LNCAP (cell line): Measurements from ENCODE around the gene SMYD4.

ENCODE experiments used
- TF ChIP-seq, protein P1 (sequence below): fragments of 450-650 bp; IDR thresholded peaks from 2 replicates; pipeline ENCODE4 v1.5.1; 2017; ENCODE audit warnings: mild to moderate bottlenecking

SMYD4 gene

DNA sequence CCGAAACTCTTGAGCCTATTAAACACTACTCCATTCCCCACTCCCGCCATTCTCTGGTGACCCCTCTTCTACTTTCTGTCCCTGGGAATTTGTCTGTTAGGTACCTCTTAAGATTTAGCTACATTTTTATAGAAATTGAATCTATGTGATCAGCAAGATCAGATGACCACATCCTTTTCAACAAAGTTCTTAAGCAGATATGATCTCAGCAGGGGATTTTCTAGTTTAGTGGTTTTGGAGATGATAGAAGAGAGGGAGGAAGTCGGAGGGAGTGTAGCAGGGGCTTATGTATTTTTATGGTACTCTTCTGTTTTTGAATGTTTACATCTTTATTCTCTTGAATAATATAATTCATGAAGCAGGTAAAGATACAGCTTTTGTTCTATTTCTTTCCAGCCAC lies 40.9 kb upstream of the SMYD4 start:
- TF ChIP-seq, protein P1, sequence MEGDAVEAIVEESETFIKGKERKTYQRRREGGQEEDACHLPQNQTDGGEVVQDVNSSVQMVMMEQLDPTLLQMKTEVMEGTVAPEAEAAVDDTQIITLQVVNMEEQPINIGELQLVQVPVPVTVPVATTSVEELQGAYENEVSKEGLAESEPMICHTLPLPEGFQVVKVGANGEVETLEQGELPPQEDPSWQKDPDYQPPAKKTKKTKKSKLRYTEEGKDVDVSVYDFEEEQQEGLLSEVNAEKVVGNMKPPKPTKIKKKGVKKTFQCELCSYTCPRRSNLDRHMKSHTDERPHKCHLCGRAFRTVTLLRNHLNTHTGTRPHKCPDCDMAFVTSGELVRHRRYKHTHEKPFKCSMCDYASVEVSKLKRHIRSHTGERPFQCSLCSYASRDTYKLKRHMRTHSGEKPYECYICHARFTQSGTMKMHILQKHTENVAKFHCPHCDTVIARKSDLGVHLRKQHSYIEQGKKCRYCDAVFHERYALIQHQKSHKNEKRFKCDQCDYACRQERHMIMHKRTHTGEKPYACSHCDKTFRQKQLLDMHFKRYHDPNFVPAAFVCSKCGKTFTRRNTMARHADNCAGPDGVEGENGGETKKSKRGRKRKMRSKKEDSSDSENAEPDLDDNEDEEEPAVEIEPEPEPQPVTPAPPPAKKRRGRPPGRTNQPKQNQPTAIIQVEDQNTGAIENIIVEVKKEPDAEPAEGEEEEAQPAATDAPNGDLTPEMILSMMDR: no peak

DNA sequence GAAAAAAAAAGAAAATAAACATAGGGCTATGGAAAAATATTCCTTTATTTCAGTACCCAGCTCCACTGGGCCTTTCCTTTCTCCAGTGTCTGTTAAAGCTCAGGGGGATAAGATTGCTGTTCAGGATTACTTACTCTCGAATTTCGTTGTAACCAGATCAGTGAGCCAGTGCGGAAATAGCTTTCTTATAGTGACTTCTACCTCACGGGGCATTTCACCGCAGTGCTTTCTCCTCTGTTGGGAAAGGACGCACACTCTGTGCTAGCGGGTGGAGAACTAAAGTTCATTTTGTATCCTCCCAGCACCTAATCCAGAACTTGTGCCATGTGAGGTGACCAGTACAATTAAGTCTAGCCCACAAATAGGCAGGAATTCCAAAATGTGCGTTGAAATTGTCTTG lies 38.4 kb upstream of the SMYD4 start:
- TF ChIP-seq, protein P1: no peak

DNA sequence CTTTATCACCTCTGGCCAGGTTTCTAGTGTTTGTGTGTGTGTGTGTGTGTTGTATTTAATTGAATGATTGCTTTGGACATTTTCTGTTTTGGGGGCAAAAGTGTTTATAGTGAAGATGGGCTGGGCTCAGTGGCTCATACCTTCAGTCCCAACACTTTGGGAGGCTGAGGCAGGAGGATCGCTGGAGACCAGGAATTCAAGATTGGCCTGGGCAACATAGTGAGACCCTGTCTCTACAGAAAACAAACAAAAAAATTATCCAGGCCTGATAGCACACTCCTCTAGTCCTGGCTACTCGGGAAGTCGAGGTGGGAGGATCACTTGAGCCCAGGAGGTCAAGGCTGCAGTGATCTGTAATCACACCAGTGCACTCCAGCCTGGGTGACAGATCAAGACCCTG lies 37.6 kb upstream of the SMYD4 start:
- TF ChIP-seq, protein P1: no peak

DNA sequence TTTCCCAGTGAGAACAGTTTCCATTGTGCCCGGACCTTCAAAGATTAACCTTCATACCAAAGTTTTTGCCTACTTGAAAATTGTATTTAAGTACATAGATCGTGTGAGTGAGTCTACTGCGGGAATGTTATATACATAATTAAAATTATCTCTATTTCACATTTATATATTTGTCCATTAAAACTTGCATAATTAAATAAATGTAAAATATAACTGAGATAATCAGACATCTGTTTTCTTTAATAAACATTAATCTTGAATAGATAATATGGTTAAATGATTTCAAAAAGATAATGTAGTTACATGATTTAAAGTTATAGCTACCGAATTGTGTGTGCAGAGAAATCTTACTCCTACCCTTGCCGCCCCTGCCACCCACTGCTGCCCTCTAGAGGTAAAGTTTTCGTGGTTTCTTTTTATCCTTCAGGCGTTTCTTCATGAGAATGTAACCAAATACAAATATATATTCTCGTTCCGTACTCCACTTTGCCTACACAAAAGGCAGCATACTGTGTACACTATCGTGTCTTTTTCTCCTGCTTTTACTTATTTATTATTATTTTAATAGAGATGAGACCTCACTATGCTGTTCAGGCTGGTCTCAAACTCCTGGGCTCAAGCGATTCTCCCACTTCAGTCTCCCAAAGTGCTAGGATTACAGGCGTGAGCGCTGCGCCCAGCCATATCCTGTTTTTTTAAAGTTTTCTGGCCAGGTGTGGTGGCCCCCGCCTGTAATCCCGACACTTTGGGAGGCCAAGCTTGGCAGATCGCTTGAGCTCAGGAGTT lies 35.7 kb upstream of the SMYD4 start:
- TF ChIP-seq, protein P1: peak; percentile 70

DNA sequence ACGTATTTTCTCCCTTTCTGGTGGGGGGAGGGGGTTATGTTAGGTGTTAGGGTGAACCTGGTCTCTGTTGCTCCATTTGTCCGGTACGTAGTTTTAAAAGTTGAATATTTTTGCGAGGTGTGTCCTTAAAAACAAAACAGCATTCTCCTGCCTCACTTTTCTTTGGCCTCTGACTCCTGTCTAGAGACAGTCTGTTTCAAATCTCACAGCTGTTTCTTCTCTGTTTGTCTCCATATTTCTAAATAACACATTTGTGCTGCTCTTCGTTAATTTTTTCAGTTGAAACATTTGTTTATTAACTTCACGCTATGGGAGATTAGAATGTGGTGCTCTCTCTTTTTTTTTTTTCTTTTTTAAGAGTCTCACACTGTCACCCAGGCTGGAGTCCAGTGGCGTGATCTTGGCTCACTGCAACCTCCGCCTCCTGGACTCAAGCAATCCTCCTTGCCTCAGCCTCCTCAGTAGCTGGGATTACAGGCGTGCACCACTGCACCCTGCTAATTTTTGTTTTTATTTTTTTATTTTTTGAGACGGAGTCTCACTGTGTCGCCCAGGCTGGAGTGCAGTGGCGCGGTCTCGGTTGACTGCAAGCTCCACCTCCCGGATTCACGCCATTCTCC lies 31.8 kb upstream of the SMYD4 start:
- TF ChIP-seq, protein P1: no peak

DNA sequence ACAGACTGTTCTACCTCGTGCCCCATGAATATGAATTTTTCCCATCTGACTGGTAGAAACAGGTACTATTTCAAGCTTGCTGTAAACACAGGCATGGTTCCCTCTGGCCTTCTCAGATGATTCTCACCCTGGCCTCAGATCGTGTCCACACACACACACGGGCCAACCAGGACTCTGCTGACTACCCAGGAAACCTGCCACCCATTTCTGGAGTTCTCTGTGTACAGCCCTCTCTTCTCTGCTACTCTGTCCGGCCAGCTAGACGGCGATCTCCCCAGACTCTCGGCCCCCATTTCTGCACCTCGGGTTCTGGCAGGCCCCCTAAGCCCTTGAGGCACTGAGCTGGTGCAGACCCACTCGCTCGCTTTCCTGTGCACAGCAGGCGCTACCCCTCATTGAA lies 31.3 kb upstream of the SMYD4 start:
- TF ChIP-seq, protein P1: no peak

DNA sequence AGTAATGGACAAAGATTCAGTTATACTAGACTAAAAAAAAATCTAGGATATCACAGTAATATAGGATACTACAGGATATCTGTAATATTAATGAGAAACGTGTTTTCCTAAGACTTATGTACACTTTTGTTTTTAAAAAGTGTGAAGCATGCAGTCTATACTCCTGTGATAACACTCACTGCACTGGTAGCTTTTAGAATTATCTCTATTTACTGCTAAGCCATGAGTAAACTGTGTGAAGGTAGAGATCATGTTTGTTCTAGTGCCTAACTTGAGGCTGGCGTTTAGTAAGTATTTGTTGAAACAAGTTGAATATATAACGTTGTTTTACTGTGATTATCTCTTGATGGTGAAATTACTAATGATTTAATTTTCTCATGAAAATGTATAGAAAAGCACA lies 24.0 kb upstream of the SMYD4 start:
- TF ChIP-seq, protein P1: no peak
